Measurements from ENCODE around the gene MAML2. TPM values are rescaled to one million over a fixed set of nuclear protein-coding genes. Genes with fewer than 3 reads are reported as not detected.

Gene MAML2
- total RNA-seq, 1 donor = 48.2 TPM

GRCh38 chr11:96264364-96264763, 78.6 kb downstream of the MAML2 start:
- H3K4me1 ChIP-seq (ENCODE audit: insufficient read depth, low read length) = peaks cover 68% of the 10 kb centered on the region
- H3K9me3 ChIP-seq (ENCODE audit: low read depth, low read length) = no peaks in the 10 kb centered on the region
- no peaks in the 10 kb centered on the region for H3K27me3 ChIP-seq (ENCODE audit: insufficient read depth, low read length)
- no peak overlapping the region for H3K4me3 ChIP-seq (ENCODE audit: low read length)

GRCh38 chr11:96263238-96263763, 79.7 kb downstream of the MAML2 start:
- Histone ChIP-seq H3K4me1 (ENCODE audit: insufficient read depth, low read length) (peaks cover 75% of the 10 kb centered on the region), H3K9me3 (ENCODE audit: low read depth, low read length) (no peaks in the 10 kb centered on the region), H3K4me3 (ENCODE audit: low read length) (no peak overlapping the region), H3K27me3 (ENCODE audit: insufficient read depth, low read length) (no peaks in the 10 kb centered on the region)

- Histone ChIP-seq H3K9me3 (ENCODE audit: low read depth, low read length) (no peaks in the 10 kb centered on the region), H3K4me3 (ENCODE audit: low read length) (no peak overlapping the region), H3K27me3 (ENCODE audit: insufficient read depth, low read length) (no peaks in the 10 kb centered on the region), H3K4me1 (ENCODE audit: insufficient read depth, low read length) (peaks cover 78% of the 10 kb centered on the region)
These were observed 82.5 kb downstream of the MAML2 start for GRCh38 chr11:96260532-96260931.

- Histone ChIP-seq H3K9me3 (ENCODE audit: low read depth, low read length) (no peaks in the 10 kb centered on the region), H3K4me3 (ENCODE audit: low read length) (no peak overlapping the region), H3K27me3 (ENCODE audit: insufficient read depth, low read length) (no peaks in the 10 kb centered on the region), H3K4me1 (ENCODE audit: insufficient read depth, low read length) (peaks cover 78% of the 10 kb centered on the region)
These were observed 82.9 kb downstream of the MAML2 start for GRCh38 chr11:96260067-96260511.

GRCh38 chr11:96259134-96259830, 83.7 kb downstream of the MAML2 start:
- Histone ChIP-seq H3K4me1 (ENCODE audit: insufficient read depth, low read length) (peaks cover 78% of the 10 kb centered on the region), H3K9me3 (ENCODE audit: low read depth, low read length) (no peaks in the 10 kb centered on the region), H3K27me3 (ENCODE audit: insufficient read depth, low read length) (no peaks in the 10 kb centered on the region), H3K4me3 (ENCODE audit: low read length) (no peak overlapping the region)

- Histone ChIP-seq H3K4me1 (ENCODE audit: insufficient read depth, low read length) (peaks cover 79% of the 10 kb centered on the region), H3K27me3 (ENCODE audit: insufficient read depth, low read length) (no peaks in the 10 kb centered on the region), H3K4me3 (ENCODE audit: low read length) (no peak overlapping the region), H3K9me3 (ENCODE audit: low read depth, low read length) (no peaks in the 10 kb centered on the region)
These were observed 84.7 kb downstream of the MAML2 start for GRCh38 chr11:96257972-96258934.

GRCh38 chr11:96257036-96257435, 86.0 kb downstream of the MAML2 start:
- H3K4me1 ChIP-seq (ENCODE audit: insufficient read depth, low read length) = peaks cover 80% of the 10 kb centered on the region
- no peak overlapping the region for H3K4me3 ChIP-seq (ENCODE audit: low read length)
- H3K9me3 ChIP-seq (ENCODE audit: low read depth, low read length) = no peaks in the 10 kb centered on the region
- no peaks in the 10 kb centered on the region for H3K27me3 ChIP-seq (ENCODE audit: insufficient read depth, low read length)

- H3K4me1 ChIP-seq (ENCODE audit: insufficient read depth, low read length) = peaks cover 80% of the 10 kb centered on the region
- no peaks in the 10 kb centered on the region for H3K27me3 ChIP-seq (ENCODE audit: insufficient read depth, low read length)
- H3K4me3 ChIP-seq (ENCODE audit: low read length) = no peak overlapping the region
- H3K9me3 ChIP-seq (ENCODE audit: low read depth, low read length) = no peaks in the 10 kb centered on the region
These were observed 86.6 kb downstream of the MAML2 start for GRCh38 chr11:96256215-96257011.

GRCh38 chr11:96254854-96255253, 88.1 kb downstream of the MAML2 start:
- Histone ChIP-seq H3K4me1 (ENCODE audit: insufficient read depth, low read length) (peaks cover 73% of the 10 kb centered on the region), H3K4me3 (ENCODE audit: low read length) (no peak overlapping the region), H3K27me3 (ENCODE audit: insufficient read depth, low read length) (no peaks in the 10 kb centered on the region), H3K9me3 (ENCODE audit: low read depth, low read length) (no peaks in the 10 kb centered on the region)

GRCh38 chr11:96254087-96254486, 88.9 kb downstream of the MAML2 start:
- Histone ChIP-seq H3K4me1 (ENCODE audit: insufficient read depth, low read length) (peaks cover 66% of the 10 kb centered on the region), H3K9me3 (ENCODE audit: low read depth, low read length) (no peaks in the 10 kb centered on the region), H3K4me3 (ENCODE audit: low read length) (no peak overlapping the region), H3K27me3 (ENCODE audit: insufficient read depth, low read length) (no peaks in the 10 kb centered on the region)

GRCh38 chr11:96246718-96247552, 96.1 kb downstream of the MAML2 start:
- no peak overlapping the region for H3K4me3 ChIP-seq (ENCODE audit: low read length)

GRCh38 chr11:96242971-96243647, 99.9 kb downstream of the MAML2 start:
- Histone ChIP-seq H3K4me3 (ENCODE audit: low read length) (peak overlapping the region; percentile 43), H3K27me3 (ENCODE audit: insufficient read depth, low read length) (no peaks in the 10 kb centered on the region), H3K9me3 (ENCODE audit: low read depth, low read length) (no peaks in the 10 kb centered on the region), H3K4me1 (ENCODE audit: insufficient read depth, low read length) (peaks cover 52% of the 10 kb centered on the region)

More at GRCh38 chr11:96246718-96247552, 96.1 kb downstream of the MAML2 start:
- H3K4me1 ChIP-seq (ENCODE audit: insufficient read depth, low read length) = peaks cover 45% of the 10 kb centered on the region
- H3K9me3 ChIP-seq (ENCODE audit: low read depth, low read length) = no peaks in the 10 kb centered on the region
- H3K27me3 ChIP-seq (ENCODE audit: insufficient read depth, low read length) = no peaks in the 10 kb centered on the region

GRCh38 chr11:96242191-96242847, 100.7 kb downstream of the MAML2 start:
- H3K27me3 ChIP-seq (ENCODE audit: insufficient read depth, low read length) = no peaks in the 10 kb centered on the region
- H3K4me1 ChIP-seq (ENCODE audit: insufficient read depth, low read length) = peaks cover 45% of the 10 kb centered on the region
- no peaks in the 10 kb centered on the region for H3K9me3 ChIP-seq (ENCODE audit: low read depth, low read length)
- H3K4me3 ChIP-seq (ENCODE audit: low read length) = no peak overlapping the region

Measured in mononuclear cell (primary cell).